ENCODE results near the gene LGR4. TPM values are rescaled to one million over a fixed set of nuclear protein-coding genes. Genes with fewer than 3 reads are reported as not detected.

The LGR4 gene
- total RNA-seq, 1 experiment from 2014 or later, result 28.5 TPM

DNA sequence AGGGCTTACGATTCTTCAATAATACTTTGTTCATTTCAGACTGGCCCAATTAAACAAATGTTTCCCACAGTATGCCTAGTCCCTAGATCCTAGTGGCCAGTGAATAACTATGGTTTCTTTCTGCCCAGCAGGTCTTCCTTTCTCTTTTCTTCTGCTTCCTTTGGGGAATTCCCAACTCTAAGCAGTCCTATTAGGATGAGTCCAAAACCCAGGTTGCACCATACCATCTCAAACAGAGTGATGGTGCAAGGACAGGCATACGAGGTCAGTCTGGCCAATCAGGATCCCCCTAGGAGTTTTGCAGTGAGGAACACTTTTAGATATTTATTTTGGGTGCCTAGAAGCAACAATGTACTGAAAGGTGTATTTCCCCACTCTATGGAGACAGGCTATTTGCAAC lies 68.2 kb downstream of the LGR4 start:
- no peak for DNase-seq (ENCODE audit: low spot score)

DNA sequence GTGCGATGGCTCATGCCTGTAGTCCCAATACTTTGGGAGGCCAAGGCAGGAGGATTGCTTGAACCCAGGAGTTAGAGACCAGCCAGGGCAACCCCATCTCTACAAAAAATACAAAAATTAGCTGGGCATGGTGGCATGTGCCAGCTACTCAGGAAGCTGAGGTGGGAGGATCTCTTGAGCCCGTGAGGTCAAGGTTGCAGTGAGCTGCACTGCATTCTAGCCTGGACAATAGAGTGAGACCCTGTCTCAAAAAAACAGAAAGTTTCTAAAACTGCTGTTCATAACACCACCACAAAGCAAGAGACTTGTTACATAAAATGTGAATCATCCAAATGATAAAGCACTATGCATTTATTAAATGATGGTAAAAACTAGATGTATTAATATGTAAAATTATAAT lies 69.4 kb downstream of the LGR4 start:
- DNase-seq (ENCODE audit: low spot score), result no peak

DNA sequence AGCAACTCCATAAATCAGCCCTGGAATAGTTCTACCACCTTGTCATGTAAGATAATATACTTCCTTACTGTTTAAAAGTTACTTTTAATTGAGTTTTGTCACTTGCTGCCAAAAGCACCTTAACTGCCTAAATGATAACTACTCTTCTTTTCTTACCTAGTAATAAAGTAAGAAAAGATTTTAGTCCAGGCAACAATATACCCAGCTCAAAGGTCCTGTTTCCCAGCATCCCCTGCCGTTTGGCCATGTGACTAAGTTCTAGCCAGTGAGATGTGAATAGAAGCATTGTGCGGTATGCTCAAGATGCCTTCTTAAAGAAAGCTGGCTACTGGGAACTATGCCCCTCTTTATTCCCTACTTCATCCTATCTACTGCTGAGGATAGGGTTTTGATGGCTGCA lies 70.1 kb downstream of the LGR4 start:
- DNase-seq (ENCODE audit: low spot score), result no peak

DNA sequence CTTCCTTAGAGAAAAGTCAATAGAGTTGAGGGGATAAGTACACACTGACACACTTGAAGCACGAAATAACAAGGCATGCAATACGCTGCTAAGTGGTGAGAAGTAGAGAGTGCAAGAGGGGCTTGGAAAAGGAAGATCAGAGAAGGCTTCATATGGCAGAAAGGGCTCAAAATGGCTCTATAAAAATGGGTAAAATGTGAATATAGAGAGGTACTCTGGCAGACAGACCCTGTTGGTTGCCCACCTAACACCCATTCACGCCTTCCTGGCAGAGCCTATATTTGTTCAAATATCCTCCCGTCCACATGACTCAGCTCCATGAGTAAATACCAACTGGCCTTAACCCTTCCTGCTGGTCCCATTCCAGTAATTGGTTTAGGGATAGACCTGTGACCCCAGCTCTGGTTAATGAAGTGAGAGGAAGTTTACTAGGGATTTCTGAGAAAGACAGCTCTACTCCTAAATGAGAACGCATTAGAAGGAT lies 70.7 kb downstream of the LGR4 start:
- no peak for DNase-seq (ENCODE audit: low spot score)

DNA sequence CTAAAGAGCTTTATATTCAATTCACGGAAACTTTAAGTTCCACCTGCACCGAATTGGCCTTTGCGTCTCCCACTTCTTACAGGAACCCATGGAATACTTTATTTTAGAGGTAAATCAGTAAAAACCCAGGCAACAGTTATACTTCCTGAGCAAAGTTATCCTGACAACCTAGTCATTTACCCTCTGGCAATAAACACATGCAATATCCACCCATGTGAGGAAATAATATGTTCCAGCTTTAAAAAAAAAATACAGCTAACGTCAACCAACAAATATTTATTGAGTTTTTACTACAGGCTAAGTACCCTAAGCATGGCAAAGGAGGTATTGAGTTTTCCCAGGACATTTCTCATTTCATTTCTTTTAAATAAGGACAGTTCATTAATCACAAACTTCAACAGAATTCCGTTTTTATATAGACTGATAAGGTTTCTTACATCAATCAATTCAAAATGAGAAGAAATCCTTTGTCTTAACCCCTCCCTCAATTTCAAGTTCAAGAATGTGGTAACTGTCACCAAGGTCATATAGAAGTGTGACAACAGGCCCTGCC lies 71.2 kb downstream of the LGR4 start:
- no peak for DNase-seq (ENCODE audit: low spot score)

- DNase-seq (ENCODE audit: low spot score), result no peak
Measured at GRCh38 chr11:27398400-27398770, 74.2 kb downstream of the LGR4 start.

GRCh38 chr11:27397624-27398399 lies 74.8 kb downstream of the LGR4 start:
- DNase-seq (ENCODE audit: low spot score), result no peak

- DNase-seq (ENCODE audit: low spot score), result no peak
Measured at GRCh38 chr11:27396259-27396839, 76.2 kb downstream of the LGR4 start.

- DNase-seq (ENCODE audit: low spot score), result peak; percentile 92
Measured at GRCh38 chr11:27395556-27396258, 76.9 kb downstream of the LGR4 start.

DNA sequence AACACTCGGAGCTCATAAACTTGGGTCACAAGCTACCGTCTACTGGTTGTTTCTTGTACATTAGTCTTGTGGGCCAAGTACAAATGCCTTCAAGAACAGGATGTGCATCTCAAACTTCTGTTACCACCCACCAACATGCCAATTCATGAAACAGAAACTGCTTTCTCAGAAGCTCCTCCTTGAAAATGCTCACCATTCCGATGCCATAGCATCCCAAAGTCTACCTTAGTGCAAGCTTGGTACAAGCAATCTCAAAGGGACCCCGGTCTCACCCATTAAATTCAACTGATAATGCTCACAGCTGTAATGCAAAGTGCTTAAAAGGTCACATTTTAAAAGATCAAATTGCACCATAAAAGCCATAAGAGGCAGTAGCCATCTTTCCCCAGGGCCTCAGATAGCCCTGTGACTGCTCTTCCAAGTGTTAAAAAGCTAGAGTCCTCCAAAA lies 77.8 kb downstream of the LGR4 start:
- DNase-seq (ENCODE audit: low spot score), result peak; percentile 54

GRCh38 chr11:27392278-27393114 lies 80.1 kb downstream of the LGR4 start:
- DNase-seq (ENCODE audit: low spot score), result peak; percentile 34

- no peak for DNase-seq (ENCODE audit: low spot score)
Measured at GRCh38 chr11:27391331-27392015, 81.1 kb downstream of the LGR4 start.

GRCh38 chr11:27390318-27391295 lies 82.0 kb downstream of the LGR4 start:
- DNase-seq (ENCODE audit: low spot score), result no peak

DNA sequence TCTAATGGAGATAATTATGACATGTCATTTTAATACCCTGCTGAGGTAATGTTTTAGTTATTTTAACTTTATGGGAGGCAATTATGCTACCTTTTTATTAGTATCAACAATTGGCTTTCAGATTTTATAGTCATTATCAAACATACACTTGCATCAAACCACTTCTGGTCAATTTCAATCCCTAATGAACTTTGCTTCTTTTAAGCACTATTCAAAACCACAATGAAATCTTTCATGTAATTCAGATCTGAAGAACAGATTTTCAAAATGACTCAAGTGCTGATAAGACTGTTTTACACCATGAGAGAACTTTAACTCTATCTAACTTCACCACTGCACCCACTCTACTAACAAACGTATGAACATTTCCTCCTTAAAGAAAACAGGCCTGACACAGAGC lies 83.7 kb downstream of the LGR4 start:
- no peak for DNase-seq (ENCODE audit: low spot score)

- DNase-seq (ENCODE audit: low spot score), result no peak
Measured at GRCh38 chr11:27388001-27388400, 84.6 kb downstream of the LGR4 start.

DNA sequence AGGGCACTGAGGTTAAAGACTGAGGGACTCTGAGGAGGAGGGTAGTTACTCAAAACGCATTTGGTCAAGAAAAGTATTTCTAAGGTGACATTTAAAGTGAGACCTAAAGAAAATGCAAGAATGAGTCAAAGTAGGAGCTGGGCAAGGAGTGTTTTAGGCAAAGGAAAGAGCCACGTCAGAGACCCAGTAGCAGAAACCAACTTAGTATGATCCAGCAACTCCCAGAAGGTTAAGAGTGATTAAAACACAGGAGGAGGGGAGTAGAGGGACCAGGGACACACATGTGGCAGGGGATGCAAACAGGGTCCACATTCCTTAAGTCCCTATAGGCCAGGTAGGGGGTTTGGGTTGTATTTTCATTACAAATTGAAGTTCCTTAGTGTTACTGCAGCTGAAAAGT lies 85.2 kb downstream of the LGR4 start:
- DNase-seq (ENCODE audit: low spot score), result no peak

DNA sequence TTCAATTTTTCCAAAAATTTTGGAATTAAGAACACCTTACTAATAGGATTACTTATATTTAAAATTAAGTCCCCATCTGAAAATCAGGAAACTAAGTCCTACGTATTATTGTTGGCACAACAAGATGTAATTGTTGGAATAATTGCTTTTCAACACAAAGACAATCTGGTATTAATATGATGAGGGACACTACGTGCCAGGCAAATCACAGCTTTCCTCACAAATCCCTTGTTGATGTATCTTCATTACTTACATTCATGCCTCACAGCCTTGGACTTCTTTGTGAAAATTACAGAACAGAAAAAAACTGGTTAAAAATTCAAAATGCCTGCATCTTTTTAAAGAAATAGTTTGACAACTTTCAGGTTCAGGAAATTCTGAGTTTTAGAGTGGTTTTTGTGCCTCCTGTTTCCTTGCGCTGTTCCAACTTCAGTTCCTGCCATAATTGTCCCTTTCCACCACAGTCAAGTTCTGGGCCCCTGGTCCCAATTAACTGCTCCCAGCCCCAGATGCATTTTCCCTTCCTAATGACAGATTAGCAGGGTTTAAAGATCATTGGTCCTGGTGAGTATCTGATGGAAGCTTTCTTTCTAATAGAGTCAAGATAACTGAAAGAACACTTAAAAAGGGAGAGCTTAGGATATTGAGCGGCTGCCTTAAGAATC lies 86.3 kb downstream of the LGR4 start:
- no peak for DNase-seq (ENCODE audit: low spot score)

DNA sequence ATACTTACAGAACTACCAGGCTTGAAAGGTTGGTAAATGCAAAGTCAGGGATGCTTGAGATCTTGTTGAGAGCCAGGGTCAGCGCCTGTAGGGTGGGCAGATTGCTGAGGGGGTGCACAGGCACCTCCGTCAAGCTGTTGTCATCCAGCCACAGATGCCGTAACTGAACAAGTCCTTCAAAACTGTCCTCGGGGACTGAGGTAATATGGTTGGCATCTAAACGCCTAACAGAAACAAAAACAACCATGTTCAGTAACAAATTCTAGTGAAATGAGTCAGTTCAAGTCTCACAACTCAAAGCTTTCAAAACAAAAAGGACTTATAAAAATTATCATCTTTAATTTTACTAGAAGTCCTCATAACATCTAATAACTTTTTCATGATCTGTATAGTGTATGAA lies 87.3 kb downstream of the LGR4 start:
- peak; percentile 52 for DNase-seq (ENCODE audit: low spot score)

DNA sequence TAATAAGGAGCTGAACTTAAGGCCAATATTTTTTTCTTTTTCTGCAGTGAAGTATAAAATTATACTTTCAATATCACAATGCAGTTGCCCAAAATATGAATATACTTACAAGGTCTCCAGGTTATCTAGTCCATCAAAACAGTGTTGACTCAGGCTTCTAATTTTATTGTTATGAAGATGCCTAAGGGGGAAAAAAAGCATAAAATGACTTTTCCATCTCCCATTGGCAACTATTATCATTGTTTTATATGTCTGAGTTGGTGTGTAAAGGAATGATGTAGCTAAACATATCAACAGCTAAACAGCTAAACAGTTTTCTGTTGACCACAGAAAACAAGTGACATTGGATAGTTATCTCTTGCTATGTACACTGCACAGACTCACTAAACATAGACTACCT lies 88.4 kb downstream of the LGR4 start:
- DNase-seq (ENCODE audit: low spot score), result no peak
